Suprapubic skin (tissue), 4 donors: ENCODE results near the gene FAM151B.

Source experiments
- EP300 ChIP-seq: sonication (generic); formaldehyde crosslinking; IDR thresholded peaks from one replicate; pipeline ENCODE4 v1.6.1; 2017; ENCODE audit warnings: antibody characterized with exemption
- POLR2AphosphoS5 ChIP-seq, 3 donors: sonication (generic); formaldehyde crosslinking; IDR thresholded peaks; one replicate each; pipeline ENCODE4 v1.6.1; 2017; ENCODE audit warnings: antibody characterized with exemption in 3 of 3
- TF ChIP-seq, protein P1 (sequence below), 2 donors: fragments of 200-600 bp in 1 of 2; fragments of 450-650 bp in 1 of 2; sonication (generic) in 1 of 2; IDR thresholded peaks; one replicate each; pipeline ENCODE4 v1.5.1; 2016 to 2019; ENCODE audit warnings: antibody characterized with exemption in 2 of 2, mild to moderate bottlenecking in 1 of 2, moderate library complexity in 1 of 2

DNA sequence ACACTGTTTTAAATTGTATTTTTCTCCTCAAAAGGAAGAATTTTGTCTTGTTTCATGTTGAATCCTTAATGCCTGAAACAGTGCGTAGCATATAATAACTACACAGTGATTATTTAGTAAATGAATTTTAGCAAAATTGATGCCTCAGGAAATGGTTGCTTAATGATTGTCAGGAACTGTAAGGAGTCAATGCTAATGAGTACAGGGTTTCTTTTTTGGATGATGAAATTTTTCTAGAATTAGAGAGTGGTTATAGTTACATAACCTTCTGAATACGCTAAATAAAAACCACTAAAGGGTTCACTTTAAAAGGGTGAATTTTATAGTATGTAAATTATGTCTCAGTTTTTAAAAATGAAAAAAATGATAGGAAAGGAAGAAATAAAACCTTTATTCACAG, 14.9 kb downstream of the FAM151B start:
- TF ChIP-seq EP300 (no peak), POLR2AphosphoS5 (IDR thresholded peaks at IDR 0.05) (no peak)
- TF ChIP-seq, protein P1, sequence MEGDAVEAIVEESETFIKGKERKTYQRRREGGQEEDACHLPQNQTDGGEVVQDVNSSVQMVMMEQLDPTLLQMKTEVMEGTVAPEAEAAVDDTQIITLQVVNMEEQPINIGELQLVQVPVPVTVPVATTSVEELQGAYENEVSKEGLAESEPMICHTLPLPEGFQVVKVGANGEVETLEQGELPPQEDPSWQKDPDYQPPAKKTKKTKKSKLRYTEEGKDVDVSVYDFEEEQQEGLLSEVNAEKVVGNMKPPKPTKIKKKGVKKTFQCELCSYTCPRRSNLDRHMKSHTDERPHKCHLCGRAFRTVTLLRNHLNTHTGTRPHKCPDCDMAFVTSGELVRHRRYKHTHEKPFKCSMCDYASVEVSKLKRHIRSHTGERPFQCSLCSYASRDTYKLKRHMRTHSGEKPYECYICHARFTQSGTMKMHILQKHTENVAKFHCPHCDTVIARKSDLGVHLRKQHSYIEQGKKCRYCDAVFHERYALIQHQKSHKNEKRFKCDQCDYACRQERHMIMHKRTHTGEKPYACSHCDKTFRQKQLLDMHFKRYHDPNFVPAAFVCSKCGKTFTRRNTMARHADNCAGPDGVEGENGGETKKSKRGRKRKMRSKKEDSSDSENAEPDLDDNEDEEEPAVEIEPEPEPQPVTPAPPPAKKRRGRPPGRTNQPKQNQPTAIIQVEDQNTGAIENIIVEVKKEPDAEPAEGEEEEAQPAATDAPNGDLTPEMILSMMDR (IDR thresholded peaks at IDR 0.05) = no peak
